Endodermal cell (in vitro differentiated cells): ENCODE results near the gene MS4A15. TPM values are rescaled to one million over a fixed set of nuclear protein-coding genes. Genes with fewer than 3 reads are reported as not detected.
A peak's percentile ranks its signal among the peaks of the same experiment; 100 is the strongest.

Experiments
- DNase-seq: peaks from one replicate; pipeline ENCODE4 v3.0.0-alpha.2; 2017
- H3K27ac ChIP-seq: 2 replicates; pipeline ENCODE4 v1.5.1; 2013; ENCODE audit warnings: mild to moderate bottlenecking, low read depth, low read length, moderate library complexity
- H3K27me3 ChIP-seq: 2 replicates; pipeline ENCODE4 v1.6.1; 2013; ENCODE audit warnings: mild to moderate bottlenecking, low read length, moderate library complexity; ENCODE audit not compliant: insufficient read depth, control insufficient read depth, poor library complexity, severe bottlenecking
- H3K36me3 ChIP-seq: 2 replicates; pipeline ENCODE4 v1.7.0; 2013; ENCODE audit warnings: mild to moderate bottlenecking, low read length, moderate library complexity; ENCODE audit not compliant: control insufficient read depth, insufficient read depth
- H3K4me1 ChIP-seq: one replicate; pipeline ENCODE4 v1.7.0; 2013; ENCODE audit warnings: low read length; ENCODE audit not compliant: control insufficient read depth, insufficient read depth
- H3K4me3 ChIP-seq: 2 replicates; pipeline ENCODE4 v1.5.1; 2013; ENCODE audit warnings: mild to moderate bottlenecking, low read length, moderate library complexity
- H3K9ac ChIP-seq: 2 replicates; pipeline ENCODE4 v1.6.1; 2013; ENCODE audit warnings: mild to moderate bottlenecking, low read length, moderate library complexity; ENCODE audit not compliant: poor library complexity, severe bottlenecking; ENCODE audit errors: extremely low read depth
- H3K9me3 ChIP-seq: 2 replicates; pipeline ENCODE4 v1.6.1; 2013; ENCODE audit warnings: mild to moderate bottlenecking, low read length, moderate library complexity; ENCODE audit not compliant: control insufficient read depth
- H3K27ac Mint-ChIP-seq: 2 replicates; pipeline ENCODE4 v1.8.0; 2020; ENCODE audit warnings: mixed read lengths
- H3K27me3 Mint-ChIP-seq: 2 replicates; pipeline ENCODE4 v1.8.0; 2021; ENCODE audit warnings: mild to moderate bottlenecking, mixed read lengths; ENCODE audit not compliant: insufficient read depth
- H3K36me3 Mint-ChIP-seq: 2 replicates; pipeline ENCODE4 v1.8.0; 2020; ENCODE audit warnings: low read depth, mixed read lengths
- H3K4me1 Mint-ChIP-seq: 2 replicates; pipeline ENCODE4 v1.8.0; 2020; ENCODE audit warnings: mixed read lengths
- H3K4me3 Mint-ChIP-seq: 2 replicates; pipeline ENCODE4 v1.8.0; 2020; ENCODE audit warnings: mild to moderate bottlenecking, moderate library complexity, mixed read lengths
- H3K9me3 Mint-ChIP-seq: 2 replicates; pipeline ENCODE4 v1.8.0; 2020; ENCODE audit warnings: mild to moderate bottlenecking, mixed read lengths
- WGBS, 2 experiments: methylation state at CpG; one replicate each; pipeline versions ENCODE4 v1.1.5 to v1.1.7; 2013; ENCODE audit warnings: missing lambda C conversion rate in 2 of 2, mixed read lengths in 1 of 2; ENCODE audit not compliant: insufficient coverage in 1 of 2, insufficient read length in 1 of 2; 5-methylcytosine and 5-hydroxymethylcytosine counted together
- total RNA-seq, 2 donors: library from RNA; stranded (reverse); fragmentation: NEBNext Ultra II Directional in 1 of 2; extraction: Animal tissue kit (Norgen Biotek cat#: 25700) in 1 of 2; gene quantifications; 2 replicates in 1 of 2; 3 replicates in 1 of 2; pipeline ENCODE4 v1.2.1, GENCODE V29; 2021
- TF ChIP-seq, protein P1 (sequence below): fragments of 200-600 bp; sonication (generic); conservative IDR thresholded peaks from 2 replicates; pipeline ENCODE4 v1.5.0; 2021; ENCODE audit warnings: antibody characterized with exemption, mild to moderate bottlenecking

Gene MS4A15
- total RNA-seq, 2 donors from 2014 or later: not detected

DNA sequence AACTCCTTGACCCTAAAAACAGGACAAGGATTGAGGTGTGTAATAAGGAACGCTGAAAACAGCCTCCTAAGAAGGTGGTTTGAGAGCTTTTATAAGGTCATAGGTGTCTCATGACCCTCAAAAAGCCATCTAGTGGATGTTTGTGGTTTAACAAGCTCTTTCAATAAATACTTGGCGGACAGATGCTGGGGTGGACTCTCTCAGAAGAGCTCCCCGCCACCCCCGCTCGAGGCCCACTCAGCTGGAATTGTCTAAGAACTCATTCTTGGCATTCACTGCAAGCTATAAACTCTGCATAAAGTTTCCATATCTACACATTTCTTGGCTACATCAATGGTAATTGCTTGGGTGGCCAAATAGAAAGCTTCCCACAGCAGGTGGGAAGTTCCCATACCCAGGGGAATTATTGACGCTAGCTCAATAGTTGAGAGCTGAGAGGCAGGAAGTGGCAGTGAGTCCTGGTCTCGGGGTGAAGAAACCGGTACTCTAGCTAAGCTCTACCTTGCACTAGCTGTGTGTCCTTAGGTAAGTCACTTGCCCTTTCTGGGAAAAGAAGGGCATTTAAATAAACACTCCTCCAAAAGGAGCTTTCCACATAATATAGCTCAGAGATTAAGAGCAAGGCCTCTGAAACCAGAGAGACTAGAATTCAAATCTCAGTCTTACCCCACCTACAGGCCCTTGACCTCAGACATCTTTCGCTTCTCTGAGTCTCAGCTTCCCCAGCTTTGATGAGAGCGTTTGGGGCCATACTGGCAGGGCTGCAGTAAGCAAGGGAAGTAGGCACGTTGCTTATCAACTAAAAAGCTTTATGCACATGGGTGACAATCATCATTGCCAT, 6.4 kb downstream of the MS4A15 start:
- DNase-seq: no peak
- no peak overlapping the region for H3K4me3 ChIP-seq
- WGBS, 2 experiments: 66 to 70% methylated on average over 7 to 11 of the region's 11 CpGs
- H3K27me3 Mint-ChIP-seq: peaks cover 11% of the 10 kb centered on the region
- H3K36me3 ChIP-seq: no peaks in the 10 kb centered on the region
- no peak overlapping the region for H3K9ac ChIP-seq
- no peak overlapping the region for H3K4me3 Mint-ChIP-seq
- TF ChIP-seq, protein P1, sequence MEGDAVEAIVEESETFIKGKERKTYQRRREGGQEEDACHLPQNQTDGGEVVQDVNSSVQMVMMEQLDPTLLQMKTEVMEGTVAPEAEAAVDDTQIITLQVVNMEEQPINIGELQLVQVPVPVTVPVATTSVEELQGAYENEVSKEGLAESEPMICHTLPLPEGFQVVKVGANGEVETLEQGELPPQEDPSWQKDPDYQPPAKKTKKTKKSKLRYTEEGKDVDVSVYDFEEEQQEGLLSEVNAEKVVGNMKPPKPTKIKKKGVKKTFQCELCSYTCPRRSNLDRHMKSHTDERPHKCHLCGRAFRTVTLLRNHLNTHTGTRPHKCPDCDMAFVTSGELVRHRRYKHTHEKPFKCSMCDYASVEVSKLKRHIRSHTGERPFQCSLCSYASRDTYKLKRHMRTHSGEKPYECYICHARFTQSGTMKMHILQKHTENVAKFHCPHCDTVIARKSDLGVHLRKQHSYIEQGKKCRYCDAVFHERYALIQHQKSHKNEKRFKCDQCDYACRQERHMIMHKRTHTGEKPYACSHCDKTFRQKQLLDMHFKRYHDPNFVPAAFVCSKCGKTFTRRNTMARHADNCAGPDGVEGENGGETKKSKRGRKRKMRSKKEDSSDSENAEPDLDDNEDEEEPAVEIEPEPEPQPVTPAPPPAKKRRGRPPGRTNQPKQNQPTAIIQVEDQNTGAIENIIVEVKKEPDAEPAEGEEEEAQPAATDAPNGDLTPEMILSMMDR: peak; percentile 73
- H3K9me3 ChIP-seq: no peaks in the 10 kb centered on the region
- no peaks in the 10 kb centered on the region for H3K4me1 ChIP-seq
- H3K27ac Mint-ChIP-seq: no peak overlapping the region
- H3K9me3 Mint-ChIP-seq: no peaks in the 10 kb centered on the region
- H3K4me1 Mint-ChIP-seq: peaks cover 2% of the 10 kb centered on the region
- H3K27ac ChIP-seq: no peak overlapping the region
- peaks cover 6% of the 10 kb centered on the region for H3K27me3 ChIP-seq
- H3K36me3 Mint-ChIP-seq: no peaks in the 10 kb centered on the region

DNA sequence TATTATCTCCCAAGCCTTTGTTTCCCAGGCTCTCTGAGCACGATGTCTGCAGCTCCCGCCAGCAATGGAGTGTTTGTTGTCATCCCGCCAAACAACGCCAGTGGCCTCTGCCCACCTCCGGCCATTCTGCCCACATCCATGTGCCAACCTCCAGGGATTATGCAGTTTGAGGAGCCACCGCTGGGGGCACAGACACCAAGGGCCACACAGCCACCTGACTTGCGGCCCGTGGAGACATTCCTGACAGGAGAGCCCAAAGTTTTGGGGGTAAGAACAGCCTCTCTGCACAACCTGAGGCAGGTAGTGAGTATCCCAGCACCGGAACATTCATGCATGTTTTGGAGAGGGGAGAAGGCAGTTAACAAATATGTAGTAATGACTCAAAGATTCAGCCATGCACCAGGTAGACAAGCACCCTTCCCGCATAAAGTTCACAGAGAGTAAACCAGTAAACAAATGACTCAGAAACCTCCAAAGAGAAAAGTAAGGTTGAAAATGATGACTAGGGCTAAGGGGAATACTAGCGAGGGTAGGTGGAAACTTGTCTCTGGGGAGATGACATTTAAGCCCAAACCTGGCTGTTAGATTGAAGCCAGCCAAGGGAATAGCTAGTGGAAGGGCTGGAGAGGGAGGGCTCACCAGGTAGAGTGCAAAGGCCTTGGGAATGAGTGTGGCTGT, 7.2 kb downstream of the MS4A15 start:
- TF ChIP-seq, protein P1: no peak
- no peaks in the 10 kb centered on the region for H3K9me3 ChIP-seq
- WGBS, 2 experiments: 89 to 94% methylated on average over 6 to 11 of the region's 11 CpGs
- H3K27ac ChIP-seq: no peak overlapping the region
- H3K36me3 Mint-ChIP-seq: no peaks in the 10 kb centered on the region
- H3K4me3 Mint-ChIP-seq: no peak overlapping the region
- no peak overlapping the region for H3K9ac ChIP-seq
- H3K4me1 Mint-ChIP-seq: peaks cover 2% of the 10 kb centered on the region
- no peaks in the 10 kb centered on the region for H3K4me1 ChIP-seq
- peaks cover 6% of the 10 kb centered on the region for H3K27me3 ChIP-seq
- peak overlapping the region; percentile 19 for H3K27ac Mint-ChIP-seq
- no peaks in the 10 kb centered on the region for H3K36me3 ChIP-seq
- peaks cover 19% of the 10 kb centered on the region for H3K27me3 Mint-ChIP-seq
- no peak overlapping the region for H3K4me3 ChIP-seq
- no peaks in the 10 kb centered on the region for H3K9me3 Mint-ChIP-seq
- no peak for DNase-seq

DNA sequence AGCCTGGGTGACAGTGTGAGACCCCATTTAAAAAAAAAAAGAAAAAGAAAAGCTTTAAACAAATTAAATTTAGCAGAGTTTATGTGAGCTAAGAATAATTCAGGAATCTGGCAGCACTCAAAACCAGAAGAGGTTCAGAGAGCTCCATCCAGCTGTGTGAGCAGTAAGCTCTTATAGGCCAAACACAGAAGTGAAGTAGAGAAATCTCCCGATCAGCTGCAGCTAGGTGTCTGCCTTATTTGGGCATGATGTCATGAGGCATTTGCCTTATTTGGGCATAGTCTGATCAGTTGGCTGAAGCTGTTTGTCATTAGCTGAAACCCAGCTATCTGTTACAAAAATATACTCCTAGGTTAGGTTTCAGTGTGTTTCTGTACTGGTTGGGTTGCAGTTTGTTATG, 8.2 kb downstream of the MS4A15 start:
- H3K27ac ChIP-seq: no peak overlapping the region
- no peaks in the 10 kb centered on the region for H3K9me3 Mint-ChIP-seq
- H3K27ac Mint-ChIP-seq: no peak overlapping the region
- H3K4me3 Mint-ChIP-seq: no peak overlapping the region
- peaks cover 26% of the 10 kb centered on the region for H3K27me3 Mint-ChIP-seq
- no peak for DNase-seq
- H3K36me3 ChIP-seq: no peaks in the 10 kb centered on the region
- no peaks in the 10 kb centered on the region for H3K36me3 Mint-ChIP-seq
- no peak overlapping the region for H3K4me3 ChIP-seq
- no peak overlapping the region for H3K9ac ChIP-seq
- H3K4me1 Mint-ChIP-seq: no peaks in the 10 kb centered on the region
- no peaks in the 10 kb centered on the region for H3K4me1 ChIP-seq
- H3K9me3 ChIP-seq: no peaks in the 10 kb centered on the region
- TF ChIP-seq, protein P1: no peak
- H3K27me3 ChIP-seq: peaks cover 6% of the 10 kb centered on the region
- 96 to 100% methylated on average over 1 of the region's 1 CpG for WGBS, 2 experiments
